ACHN (cell line): Measurements from ENCODE around the gene NANOS1.
A peak's percentile ranks its signal among the peaks of the same experiment; 100 is the strongest.

Source experiments
- DNase-seq: peaks from one replicate; pipeline ENCODE4 v3.0.0-alpha.2; 2015
- in situ Hi-C: cut with HindIII; loops from 2 replicates; pipeline ENCODE4 v1.10.0; 2017; ENCODE audit warnings: low sequenced_read_pairs, low pct_ligation_motif_present, low pct_unique_long_range_greater_than_20kb

NANOS1 gene

GRCh38 chr10:119045561-119045960 lies 16.0 kb downstream of the NANOS1 start:
- in situ Hi-C loops, result no loop called here
- no peak for DNase-seq

- in situ Hi-C loops, result no loop called here
- no peak for DNase-seq
These were observed 19.8 kb downstream of the NANOS1 start for GRCh38 chr10:119049361-119049760.

GRCh38 chr10:119049777-119050176 lies 20.3 kb downstream of the NANOS1 start:
- in situ Hi-C loops, result no loop called here
- DNase-seq, result no peak

- no peak for DNase-seq
- in situ Hi-C loops, result no loop called here
These were observed 22.3 kb downstream of the NANOS1 start for GRCh38 chr10:119051775-119052174.

- in situ Hi-C loops, result no loop called here
- no peak for DNase-seq
These were observed 26.0 kb downstream of the NANOS1 start for GRCh38 chr10:119055472-119055871.

GRCh38 chr10:119058010-119058409 lies 28.5 kb downstream of the NANOS1 start:
- in situ Hi-C loops, result no loop called here
- no peak for DNase-seq

GRCh38 chr10:119059557-119059956 lies 30.0 kb downstream of the NANOS1 start:
- in situ Hi-C loops, result no loop called here
- no peak for DNase-seq

- DNase-seq, result no peak
- in situ Hi-C loops, result no loop called here
These were observed 30.6 kb downstream of the NANOS1 start for GRCh38 chr10:119060107-119060506.

GRCh38 chr10:119061352-119061751 lies 31.8 kb downstream of the NANOS1 start:
- in situ Hi-C loops, result no loop called here
- no peak for DNase-seq

GRCh38 chr10:119061926-119062325 lies 32.4 kb downstream of the NANOS1 start:
- in situ Hi-C loops, result no loop called here
- no peak for DNase-seq

GRCh38 chr10:119070395-119071165 lies 41.1 kb downstream of the NANOS1 start:
- in situ Hi-C loops, result no loop called here
- no peak for DNase-seq

GRCh38 chr10:119073584-119073983 lies 44.1 kb downstream of the NANOS1 start:
- in situ Hi-C loops, result no loop called here
- DNase-seq, result no peak

GRCh38 chr10:119078422-119079179 lies 49.1 kb downstream of the NANOS1 start:
- in situ Hi-C loops, result no loop called here
- DNase-seq, result no peak

GRCh38 chr10:119079599-119080520 lies 50.3 kb downstream of the NANOS1 start:
- peak; percentile 82 for DNase-seq
- in situ Hi-C loops, result no loop called here

- DNase-seq, result peak; percentile 93
- in situ Hi-C loops, result no loop called here
These were observed 51.2 kb downstream of the NANOS1 start, which contains the start of gene EIF3A for GRCh38 chr10:119080521-119081259. TSS of gene EIF3A (minus strand) at chr10:119080817. CDS start at chr10:119080676, 141 bp downstream.
